GM21529 (cell line): ENCODE measurements around the gene ACTN2.

Experiments
- ATAC-seq: cut with Tn5 transposase; IDR thresholded peaks from one replicate; pipeline ENCODE4 v1.9.1; 2021; ENCODE audit not compliant: unreplicated experiment

ACTN2 gene

GRCh38 chr1:236765831-236766230, 79.5 kb downstream of the ACTN2 start:
- no peak for ATAC-seq

- no peak for ATAC-seq
Measured at GRCh38 chr1:236766506-236766905, 80.2 kb downstream of the ACTN2 start.

GRCh38 chr1:236767276-236767675, 81.0 kb downstream of the ACTN2 start:
- no peak for ATAC-seq

GRCh38 chr1:236768601-236769000, 82.3 kb downstream of the ACTN2 start:
- no peak for ATAC-seq

- ATAC-seq = no peak
Measured at GRCh38 chr1:236773919-236774318, 87.6 kb downstream of the ACTN2 start.

GRCh38 chr1:236774926-236775325, 88.6 kb downstream of the ACTN2 start:
- ATAC-seq = no peak

- no peak for ATAC-seq
Measured at GRCh38 chr1:236779312-236779711, 93.0 kb downstream of the ACTN2 start.

- ATAC-seq = no peak
Measured at GRCh38 chr1:236785477-236785876, 99.2 kb downstream of the ACTN2 start.

- no peak for ATAC-seq
Measured at GRCh38 chr1:236786453-236786852, 100.2 kb downstream of the ACTN2 start.

GRCh38 chr1:236794585-236795034, 108.3 kb downstream of the ACTN2 start:
- no peak for ATAC-seq

- ATAC-seq = peak; percentile 98
Measured at GRCh38 chr1:236795035-236795756, 108.9 kb downstream of the ACTN2 start, which contains the start of gene MTR. Gene MTR (plus strand): TSS chr1:236795292. CDS start chr1:236795704, 412 bp downstream.

GRCh38 chr1:236795757-236796667, 109.7 kb downstream of the ACTN2 start:
- peak; percentile 37 for ATAC-seq

GRCh38 chr1:236799001-236799400, 112.7 kb downstream of the ACTN2 start:
- no peak for ATAC-seq

- no peak for ATAC-seq
Measured at GRCh38 chr1:236800002-236800620, 113.8 kb downstream of the ACTN2 start.

GRCh38 chr1:236800623-236801022, 114.3 kb downstream of the ACTN2 start:
- no peak for ATAC-seq

- no peak for ATAC-seq
Measured at GRCh38 chr1:236802264-236802663, 116.0 kb downstream of the ACTN2 start.

GRCh38 chr1:236806634-236807033, 120.3 kb downstream of the ACTN2 start:
- ATAC-seq = no peak

GRCh38 chr1:236808005-236808404, 121.7 kb downstream of the ACTN2 start:
- ATAC-seq = no peak

- no peak for ATAC-seq
Measured at GRCh38 chr1:236808564-236809130, 122.3 kb downstream of the ACTN2 start.

GRCh38 chr1:236809148-236809547, 122.8 kb downstream of the ACTN2 start:
- ATAC-seq = no peak

GRCh38 chr1:236810018-236810417, 123.7 kb downstream of the ACTN2 start:
- ATAC-seq = no peak
